ENCODE measurements around the gene PPP1R13B.
A peak's percentile ranks its signal among the peaks of the same experiment; 100 is the strongest.

PPP1R13B gene

DNA sequence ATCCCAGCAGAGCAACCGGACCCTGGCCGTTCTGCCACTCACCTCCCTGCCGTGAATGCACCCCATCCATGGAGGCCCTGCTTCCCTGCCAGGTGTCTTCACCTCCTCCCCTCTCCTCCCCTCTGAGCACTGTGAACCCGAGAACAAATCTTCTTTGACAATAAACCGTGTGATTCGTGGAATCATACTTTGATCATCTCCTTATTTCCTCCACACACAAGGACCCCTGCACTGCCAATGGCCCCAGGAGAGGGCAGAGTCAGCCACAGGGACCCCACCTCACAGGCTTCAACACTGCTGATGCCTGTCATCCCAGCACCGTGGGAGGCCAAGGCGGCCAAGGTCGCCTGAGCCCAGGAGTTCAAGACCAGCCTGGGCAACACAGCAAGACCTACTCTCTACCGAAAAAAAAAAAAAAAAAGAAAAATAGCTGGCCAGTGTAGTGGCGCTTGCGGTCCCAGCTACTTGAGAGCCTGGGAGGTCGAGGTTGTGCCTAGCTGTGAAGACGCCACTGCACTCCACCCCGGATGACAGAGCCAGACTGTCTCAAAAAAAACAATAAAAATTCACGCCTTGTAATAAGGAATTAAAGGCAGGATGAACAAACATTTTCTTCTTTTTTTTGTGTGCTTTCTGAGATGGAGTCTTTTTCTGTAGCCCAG is 133.2 kb downstream of the PPP1R13B start:
- peak overlapping the region; percentile 91 for H3K4me2 ChIP-seq (ENCODE audit: low read length)
- peaks cover 15% of the 10 kb centered on the region for H3K4me1 ChIP-seq (ENCODE audit: low read length)
- H3K9ac ChIP-seq (ENCODE audit: low read length) = peak overlapping the region; percentile 76
- no peaks in the 10 kb centered on the region for H3K9me3 ChIP-seq (ENCODE audit: insufficient read depth, low read length)
- H3K27ac ChIP-seq (ENCODE audit: low read length) = no peak overlapping the region; the same call in 1 of the 2 replicates
- H3K79me2 ChIP-seq (ENCODE audit: low read length) = peaks cover 52% of the 10 kb centered on the region
- peaks cover 18% of the 10 kb centered on the region for H3K36me3 ChIP-seq (replicated peaks; ENCODE audit: low read depth, low read length)
- H3K27me3 ChIP-seq (ENCODE audit: low read depth, low read length) = no peaks in the 10 kb centered on the region
- TF ChIP-seq, protein P1, sequence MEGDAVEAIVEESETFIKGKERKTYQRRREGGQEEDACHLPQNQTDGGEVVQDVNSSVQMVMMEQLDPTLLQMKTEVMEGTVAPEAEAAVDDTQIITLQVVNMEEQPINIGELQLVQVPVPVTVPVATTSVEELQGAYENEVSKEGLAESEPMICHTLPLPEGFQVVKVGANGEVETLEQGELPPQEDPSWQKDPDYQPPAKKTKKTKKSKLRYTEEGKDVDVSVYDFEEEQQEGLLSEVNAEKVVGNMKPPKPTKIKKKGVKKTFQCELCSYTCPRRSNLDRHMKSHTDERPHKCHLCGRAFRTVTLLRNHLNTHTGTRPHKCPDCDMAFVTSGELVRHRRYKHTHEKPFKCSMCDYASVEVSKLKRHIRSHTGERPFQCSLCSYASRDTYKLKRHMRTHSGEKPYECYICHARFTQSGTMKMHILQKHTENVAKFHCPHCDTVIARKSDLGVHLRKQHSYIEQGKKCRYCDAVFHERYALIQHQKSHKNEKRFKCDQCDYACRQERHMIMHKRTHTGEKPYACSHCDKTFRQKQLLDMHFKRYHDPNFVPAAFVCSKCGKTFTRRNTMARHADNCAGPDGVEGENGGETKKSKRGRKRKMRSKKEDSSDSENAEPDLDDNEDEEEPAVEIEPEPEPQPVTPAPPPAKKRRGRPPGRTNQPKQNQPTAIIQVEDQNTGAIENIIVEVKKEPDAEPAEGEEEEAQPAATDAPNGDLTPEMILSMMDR (IDR thresholded peaks at IDR 0.05; ENCODE audit: low read depth, low read length) = no peak
- no peak for TF ChIP-seq EZH2phosphoT487 (IDR thresholded peaks at IDR 0.05; ENCODE audit: low read depth)
- H3K4me3 ChIP-seq (ENCODE audit: low read length) = peak overlapping the region; percentile 78
- H4K20me1 ChIP-seq (ENCODE audit: insufficient read depth, low read length) = peaks cover 11% of the 10 kb centered on the region; the same call in 1 of the 2 replicates
- no peak overlapping the region for H2AFZ ChIP-seq (ENCODE audit: low read depth, low read length)

DNA sequence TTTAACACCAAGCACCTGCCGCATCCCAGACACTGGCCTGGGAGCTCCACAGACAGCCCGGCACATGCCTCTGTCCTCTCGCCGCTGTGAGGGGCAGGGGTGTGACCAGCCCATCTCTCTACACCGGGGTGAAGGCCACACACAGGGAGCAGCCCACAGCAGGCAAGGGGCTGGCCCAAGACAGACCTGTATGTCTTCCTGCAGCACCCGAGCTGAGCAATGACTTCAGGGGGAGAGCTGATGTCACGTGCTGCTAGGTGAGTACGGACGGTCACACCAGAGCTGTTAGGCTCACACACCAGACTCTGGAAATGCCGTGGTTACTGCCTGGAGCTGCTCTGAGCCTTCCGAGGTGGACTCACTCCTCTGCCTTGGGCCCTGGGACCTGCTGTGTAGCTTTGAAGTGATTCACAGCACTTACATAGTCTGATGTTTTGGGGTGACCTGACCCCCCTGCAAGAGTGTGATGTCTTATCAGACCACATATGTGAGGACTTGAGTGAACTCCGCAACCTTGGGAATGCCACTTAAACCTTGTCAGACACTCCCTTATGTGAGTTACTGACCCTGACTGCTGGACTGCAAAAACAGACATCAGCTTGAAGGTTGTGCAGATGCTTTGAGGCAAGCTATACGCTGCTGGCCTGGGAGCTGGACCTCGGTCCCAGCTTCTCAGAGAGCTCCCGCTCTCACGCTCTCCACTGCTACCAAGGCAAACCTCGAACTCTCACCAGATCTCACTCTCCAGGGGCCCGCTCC is 133.9 kb downstream of the PPP1R13B start:
- Histone ChIP-seq H3K9me3 (ENCODE audit: insufficient read depth, low read length) (no peaks in the 10 kb centered on the region), H3K4me2 (ENCODE audit: low read length) (peak overlapping the region; percentile 91), H4K20me1 (ENCODE audit: insufficient read depth, low read length) (peaks cover 11% of the 10 kb centered on the region), H3K4me1 (ENCODE audit: low read length) (peaks cover 15% of the 10 kb centered on the region), H3K27ac (ENCODE audit: low read length) (no peak overlapping the region), H3K4me3 (ENCODE audit: low read length) (peak overlapping the region; percentile 78; the same call in 1 of the 2 replicates), H3K9ac (ENCODE audit: low read length) (no peak overlapping the region), H3K27me3 (ENCODE audit: low read depth, low read length) (no peaks in the 10 kb centered on the region), H2AFZ (ENCODE audit: low read depth, low read length) (no peak overlapping the region), H3K79me2 (ENCODE audit: low read length) (peaks cover 52% of the 10 kb centered on the region), H3K36me3 (replicated peaks; ENCODE audit: low read depth, low read length) (peaks cover 24% of the 10 kb centered on the region)
- TF ChIP-seq, protein P1 (IDR thresholded peaks at IDR 0.05; ENCODE audit: low read depth, low read length) = no peak
- TF ChIP-seq EZH2phosphoT487 (IDR thresholded peaks at IDR 0.05; ENCODE audit: low read depth) = no peak

DNA sequence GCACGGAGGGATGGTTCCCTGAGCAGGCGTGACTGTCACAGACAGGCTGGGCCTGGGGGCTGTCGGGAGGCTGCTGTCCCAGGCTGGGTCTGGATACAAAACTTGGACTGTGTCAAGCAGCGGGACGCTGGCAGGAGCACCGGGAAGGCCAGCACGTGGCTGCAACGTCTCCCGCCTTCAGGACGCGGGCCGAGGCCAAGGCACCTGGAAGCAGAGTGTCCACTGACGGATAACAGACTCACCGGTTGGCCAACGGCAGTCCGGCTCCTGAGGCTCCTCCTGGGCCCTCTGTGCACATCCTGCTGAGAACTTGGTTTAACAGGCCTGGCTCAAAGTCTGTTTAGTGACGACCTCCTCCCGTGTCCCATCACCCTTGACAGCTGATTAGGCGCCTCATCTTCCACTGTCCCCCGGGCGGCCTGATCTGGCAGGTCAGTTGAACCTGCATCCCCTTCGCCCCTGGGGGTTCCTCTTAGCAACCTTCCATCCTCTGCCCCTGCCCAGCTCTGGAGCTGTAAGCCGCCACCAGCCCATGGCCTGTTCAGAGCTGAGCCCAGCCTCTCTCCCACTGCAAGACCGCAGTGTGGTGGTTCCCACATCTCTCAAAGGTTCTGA is 134.6 kb downstream of the PPP1R13B start:
- peaks cover 49% of the 10 kb centered on the region for H3K79me2 ChIP-seq (ENCODE audit: low read length)
- H3K4me2 ChIP-seq (ENCODE audit: low read length) = no peak overlapping the region
- no peaks in the 10 kb centered on the region for H3K27me3 ChIP-seq (ENCODE audit: low read depth, low read length)
- H4K20me1 ChIP-seq (ENCODE audit: insufficient read depth, low read length) = peaks cover 10% of the 10 kb centered on the region
- H3K4me3 ChIP-seq (ENCODE audit: low read length) = no peak overlapping the region
- no peak overlapping the region for H2AFZ ChIP-seq (ENCODE audit: low read depth, low read length)
- H3K27ac ChIP-seq (ENCODE audit: low read length) = no peak overlapping the region
- peaks cover 31% of the 10 kb centered on the region for H3K36me3 ChIP-seq (replicated peaks; ENCODE audit: low read depth, low read length)
- TF ChIP-seq EZH2phosphoT487 (IDR thresholded peaks at IDR 0.05; ENCODE audit: low read depth) = no peak
- TF ChIP-seq, protein P1 (IDR thresholded peaks at IDR 0.05; ENCODE audit: low read depth, low read length) = no peak
- H3K9me3 ChIP-seq (ENCODE audit: insufficient read depth, low read length) = no peaks in the 10 kb centered on the region
- no peak overlapping the region for H3K9ac ChIP-seq (ENCODE audit: low read length)
- peaks cover 15% of the 10 kb centered on the region for H3K4me1 ChIP-seq (ENCODE audit: low read length)

Measured in OCI-LY3 (cell line).